Measurements from ENCODE around the gene CCL27.

Gene CCL27

GRCh38 chr9:34707130-34707529, 44.7 kb upstream of the CCL27 start:
- H3K4me1 ChIP-seq (ENCODE audit: low read length) = no peaks in the 10 kb centered on the region
- no peaks in the 10 kb centered on the region for H3K9me3 ChIP-seq (ENCODE audit: insufficient read depth, low read length)
- TF ChIP-seq EZH2phosphoT487 (IDR thresholded peaks at IDR 0.05; ENCODE audit: low read depth) = no peak
- TF ChIP-seq, protein P1, sequence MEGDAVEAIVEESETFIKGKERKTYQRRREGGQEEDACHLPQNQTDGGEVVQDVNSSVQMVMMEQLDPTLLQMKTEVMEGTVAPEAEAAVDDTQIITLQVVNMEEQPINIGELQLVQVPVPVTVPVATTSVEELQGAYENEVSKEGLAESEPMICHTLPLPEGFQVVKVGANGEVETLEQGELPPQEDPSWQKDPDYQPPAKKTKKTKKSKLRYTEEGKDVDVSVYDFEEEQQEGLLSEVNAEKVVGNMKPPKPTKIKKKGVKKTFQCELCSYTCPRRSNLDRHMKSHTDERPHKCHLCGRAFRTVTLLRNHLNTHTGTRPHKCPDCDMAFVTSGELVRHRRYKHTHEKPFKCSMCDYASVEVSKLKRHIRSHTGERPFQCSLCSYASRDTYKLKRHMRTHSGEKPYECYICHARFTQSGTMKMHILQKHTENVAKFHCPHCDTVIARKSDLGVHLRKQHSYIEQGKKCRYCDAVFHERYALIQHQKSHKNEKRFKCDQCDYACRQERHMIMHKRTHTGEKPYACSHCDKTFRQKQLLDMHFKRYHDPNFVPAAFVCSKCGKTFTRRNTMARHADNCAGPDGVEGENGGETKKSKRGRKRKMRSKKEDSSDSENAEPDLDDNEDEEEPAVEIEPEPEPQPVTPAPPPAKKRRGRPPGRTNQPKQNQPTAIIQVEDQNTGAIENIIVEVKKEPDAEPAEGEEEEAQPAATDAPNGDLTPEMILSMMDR (IDR thresholded peaks at IDR 0.05; ENCODE audit: low read depth, low read length) = no peak

DNA sequence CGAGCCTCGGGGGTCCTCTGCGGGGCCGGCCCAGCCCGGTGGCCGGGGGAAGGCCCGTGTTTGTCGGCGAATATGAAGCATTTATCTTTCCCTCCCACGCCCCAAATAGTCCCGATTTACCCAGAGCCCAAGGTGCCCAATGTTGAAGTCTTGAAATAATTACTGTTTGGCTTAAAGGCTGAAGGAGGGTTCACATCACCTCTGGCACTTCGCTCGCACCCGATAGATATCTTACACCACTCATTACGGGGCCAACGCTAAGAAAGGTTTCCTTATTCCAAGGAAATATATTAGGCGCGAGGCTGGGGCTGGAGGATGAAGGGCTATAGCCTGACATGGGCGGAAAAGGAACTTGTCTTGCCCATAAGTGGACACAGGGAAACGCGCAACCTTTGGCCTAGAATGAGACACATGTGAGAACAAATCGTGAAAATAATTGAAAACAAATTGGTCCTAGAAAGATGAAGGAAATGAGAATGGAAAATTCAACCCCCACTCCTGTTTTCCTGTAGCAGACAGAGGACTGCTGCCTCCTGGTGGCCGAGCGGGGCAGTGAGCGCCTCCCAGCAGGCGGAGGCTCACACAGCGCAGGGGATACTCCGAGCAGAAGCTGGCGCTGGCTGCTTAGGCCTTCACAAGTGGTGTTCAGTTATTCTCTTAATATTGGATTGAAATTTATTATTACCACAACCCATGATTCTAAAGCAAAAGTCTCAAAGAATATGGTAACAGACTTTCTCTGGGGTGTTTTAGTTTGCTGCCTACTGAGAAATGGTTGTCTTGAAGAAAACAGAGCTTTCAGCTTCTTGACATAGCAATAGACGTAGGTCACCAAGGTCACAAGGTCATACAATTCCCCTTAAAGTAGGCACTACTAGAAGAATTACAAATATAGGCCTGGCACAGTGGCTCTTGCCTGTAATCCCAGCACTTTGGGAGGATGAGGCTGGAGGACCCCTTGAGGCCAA, 39.6 kb upstream of the CCL27 start:
- Histone ChIP-seq H2AFZ (ENCODE audit: low read depth, low read length) (peak overlapping the region; percentile 55), H3K4me3 (ENCODE audit: low read length) (peak overlapping the region; percentile 81), H3K27ac (ENCODE audit: low read length) (no peak overlapping the region), H3K9me3 (ENCODE audit: insufficient read depth, low read length) (no peaks in the 10 kb centered on the region), H3K27me3 (ENCODE audit: low read depth, low read length) (peaks cover 16% of the 10 kb centered on the region), H3K79me2 (ENCODE audit: low read length) (no peaks in the 10 kb centered on the region), H3K4me1 (ENCODE audit: low read length) (no peaks in the 10 kb centered on the region), H3K4me2 (ENCODE audit: low read length) (peak overlapping the region; percentile 100), H3K36me3 (replicated peaks; ENCODE audit: low read depth, low read length) (no peaks in the 10 kb centered on the region), H3K9ac (ENCODE audit: low read length) (peak overlapping the region; percentile 32), H4K20me1 (ENCODE audit: insufficient read depth, low read length) (no peaks in the 10 kb centered on the region)
- TF ChIP-seq, protein P1 (IDR thresholded peaks at IDR 0.05; ENCODE audit: low read depth, low read length) = peak; percentile 97
- no peak for TF ChIP-seq EZH2phosphoT487 (IDR thresholded peaks at IDR 0.05; ENCODE audit: low read depth)

More at GRCh38 chr9:34707130-34707529, 44.7 kb upstream of the CCL27 start:
- H3K4me3 ChIP-seq (ENCODE audit: low read length) = no peak overlapping the region
- no peaks in the 10 kb centered on the region for H3K79me2 ChIP-seq (ENCODE audit: low read length)
- no peaks in the 10 kb centered on the region for H3K36me3 ChIP-seq (replicated peaks; ENCODE audit: low read depth, low read length)
- no peaks in the 10 kb centered on the region for H4K20me1 ChIP-seq (ENCODE audit: insufficient read depth, low read length)
- no peak overlapping the region for H3K4me2 ChIP-seq (ENCODE audit: low read length)
- H3K27ac ChIP-seq (ENCODE audit: low read length) = no peak overlapping the region
- H2AFZ ChIP-seq (ENCODE audit: low read depth, low read length) = no peak overlapping the region
- no peak overlapping the region for H3K9ac ChIP-seq (ENCODE audit: low read length)
- H3K27me3 ChIP-seq (ENCODE audit: low read depth, low read length) = peaks cover 5% of the 10 kb centered on the region; the same call in 1 of the 2 replicates

DNA sequence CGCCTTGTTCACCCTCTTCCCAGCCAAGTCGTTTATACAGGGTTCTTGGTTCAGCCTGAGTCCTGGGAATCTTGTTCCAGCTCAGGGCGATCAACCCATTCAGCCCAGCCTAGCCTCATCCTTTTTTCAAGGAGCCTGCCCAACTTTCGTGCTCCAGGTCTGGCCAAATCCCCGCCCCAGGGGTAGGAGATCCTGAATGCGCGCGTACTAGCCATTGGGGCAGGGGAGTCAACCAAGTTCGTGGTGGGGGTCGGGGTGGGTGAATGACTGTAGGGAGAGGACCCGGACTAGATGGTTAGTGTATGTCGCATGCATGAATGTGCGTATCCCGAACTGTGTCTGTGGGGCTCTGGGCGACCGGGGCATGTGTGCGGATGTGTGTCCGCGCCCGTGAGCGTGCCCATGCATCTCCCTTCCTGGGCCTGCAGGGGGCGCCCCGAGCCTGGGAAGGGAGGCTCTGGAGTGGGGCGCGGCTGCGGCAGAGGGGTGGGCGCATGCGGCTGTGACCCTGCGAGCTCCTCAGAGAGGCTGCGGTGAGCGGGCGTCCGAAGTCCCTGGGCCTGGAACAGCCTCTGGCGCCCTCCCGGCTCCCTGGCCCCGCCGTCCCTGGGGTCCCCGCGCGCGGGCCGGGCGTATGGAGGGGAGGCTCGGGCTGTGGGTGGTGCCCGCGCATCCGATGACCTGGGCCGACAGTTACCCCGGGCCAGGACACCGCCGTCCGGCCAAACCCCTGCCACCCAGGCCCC, 38.7 kb upstream of the CCL27 start:
- Histone ChIP-seq H4K20me1 (ENCODE audit: insufficient read depth, low read length) (no peaks in the 10 kb centered on the region), H3K4me1 (ENCODE audit: low read length) (no peaks in the 10 kb centered on the region), H3K27ac (ENCODE audit: low read length) (no peak overlapping the region), H3K9me3 (ENCODE audit: insufficient read depth, low read length) (no peaks in the 10 kb centered on the region), H3K36me3 (replicated peaks; ENCODE audit: low read depth, low read length) (no peaks in the 10 kb centered on the region), H3K27me3 (ENCODE audit: low read depth, low read length) (peaks cover 16% of the 10 kb centered on the region), H3K9ac (ENCODE audit: low read length) (peak overlapping the region; percentile 32; the same call in 1 of the 2 replicates), H3K4me3 (ENCODE audit: low read length) (peak overlapping the region; percentile 81), H3K4me2 (ENCODE audit: low read length) (peak overlapping the region; percentile 100), H3K79me2 (ENCODE audit: low read length) (no peaks in the 10 kb centered on the region), H2AFZ (ENCODE audit: low read depth, low read length) (peak overlapping the region; percentile 55)
- TF ChIP-seq EZH2phosphoT487 (IDR thresholded peaks at IDR 0.05; ENCODE audit: low read depth) = no peak
- TF ChIP-seq, protein P1 (IDR thresholded peaks at IDR 0.05; ENCODE audit: low read depth, low read length) = peak; percentile 78

- TF ChIP-seq EZH2phosphoT487 (IDR thresholded peaks at IDR 0.05; ENCODE audit: low read depth) = no peak
- TF ChIP-seq, protein P1 (IDR thresholded peaks at IDR 0.05; ENCODE audit: low read depth, low read length) = no peak
- Histone ChIP-seq H3K9ac (ENCODE audit: low read length) (no peak overlapping the region), H2AFZ (ENCODE audit: low read depth, low read length) (no peak overlapping the region), H3K27ac (ENCODE audit: low read length) (no peak overlapping the region), H3K9me3 (ENCODE audit: insufficient read depth, low read length) (no peaks in the 10 kb centered on the region), H3K36me3 (replicated peaks; ENCODE audit: low read depth, low read length) (no peaks in the 10 kb centered on the region), H3K4me3 (ENCODE audit: low read length) (no peak overlapping the region), H3K27me3 (ENCODE audit: low read depth, low read length) (peaks cover 7% of the 10 kb centered on the region; the same call in 1 of the 2 replicates), H3K4me2 (ENCODE audit: low read length) (no peak overlapping the region), H4K20me1 (ENCODE audit: insufficient read depth, low read length) (no peaks in the 10 kb centered on the region), H3K4me1 (ENCODE audit: low read length) (peaks cover 3% of the 10 kb centered on the region; the same call in 1 of the 2 replicates), H3K79me2 (ENCODE audit: low read length) (no peaks in the 10 kb centered on the region)
Observed at GRCh38 chr9:34694811-34695210, 32.4 kb upstream of the CCL27 start.

Data from OCI-LY3 (cell line).